ENCODE measurements around the gene TCEANC.
"Not testable (repeated sequence)": the region's sequence is repeated elsewhere in the genome, so short reads cannot be mapped to it uniquely, and the experiment has no call there.

Gene TCEANC

GRCh38 chrX:13670197-13670596 lies 17.3 kb downstream of the TCEANC start:
- Histone ChIP-seq H3K36me3 (no peaks in the 10 kb centered on the region), H3K4me3 (ENCODE audit: low read depth, low read length) (no peak overlapping the region), H3K27me3 (ENCODE audit: insufficient read depth, low read depth, severe bottlenecking) (no peaks in the 10 kb centered on the region), H3K27ac (no peak overlapping the region), H3K9me3 (ENCODE audit: severe bottlenecking) (no peaks in the 10 kb centered on the region)
- no peak for DNase-seq
- TF ChIP-seq CTCF (IDR thresholded peaks at IDR 0.05; ENCODE audit: low read depth, low read length): no peak

GRCh38 chrX:13673016-13673415 lies 20.1 kb downstream of the TCEANC start:
- Histone ChIP-seq H3K27ac (no peak overlapping the region), H3K4me3 (ENCODE audit: low read depth, low read length) (no peak overlapping the region), H3K36me3 (no peaks in the 10 kb centered on the region), H3K9me3 (ENCODE audit: severe bottlenecking) (no peaks in the 10 kb centered on the region), H3K27me3 (ENCODE audit: insufficient read depth, low read depth, severe bottlenecking) (no peaks in the 10 kb centered on the region)
- no peak for DNase-seq
- TF ChIP-seq CTCF (IDR thresholded peaks at IDR 0.05; ENCODE audit: low read depth, low read length): no peak

GRCh38 chrX:13676885-13677284 lies 23.9 kb downstream of the TCEANC start:
- Histone ChIP-seq H3K27me3 (ENCODE audit: insufficient read depth, low read depth, severe bottlenecking) (no peaks in the 10 kb centered on the region), H3K36me3 (no peaks in the 10 kb centered on the region), H3K4me3 (ENCODE audit: low read depth, low read length) (no peak overlapping the region), H3K27ac (no peak overlapping the region), H3K9me3 (ENCODE audit: severe bottlenecking) (peaks cover 3% of the 10 kb centered on the region)
- no peak for TF ChIP-seq CTCF (IDR thresholded peaks at IDR 0.05; ENCODE audit: low read depth, low read length)
- DNase-seq: no peak

GRCh38 chrX:13679700-13680099 lies 26.8 kb downstream of the TCEANC start:
- not testable (repeated sequence) for H3K4me3 ChIP-seq (ENCODE audit: low read depth, low read length); DNase-seq; H3K9me3 ChIP-seq (ENCODE audit: severe bottlenecking); H3K36me3 ChIP-seq; H3K27me3 ChIP-seq (ENCODE audit: insufficient read depth, low read depth, severe bottlenecking); H3K27ac ChIP-seq

GRCh38 chrX:13681595-13681994 lies 28.7 kb downstream of the TCEANC start:
- no peak for DNase-seq
- no peak for TF ChIP-seq CTCF (IDR thresholded peaks at IDR 0.05; ENCODE audit: low read depth, low read length)
- Histone ChIP-seq H3K4me3 (ENCODE audit: low read depth, low read length) (no peak overlapping the region), H3K9me3 (ENCODE audit: severe bottlenecking) (peaks cover 3% of the 10 kb centered on the region), H3K27me3 (ENCODE audit: insufficient read depth, low read depth, severe bottlenecking) (no peaks in the 10 kb centered on the region), H3K36me3 (no peaks in the 10 kb centered on the region), H3K27ac (no peak overlapping the region)

- H3K36me3 ChIP-seq: no peaks in the 10 kb centered on the region
- TF ChIP-seq CTCF (IDR thresholded peaks at IDR 0.05; ENCODE audit: low read depth, low read length): no peak
- no peaks in the 10 kb centered on the region for H3K9me3 ChIP-seq (ENCODE audit: severe bottlenecking)
Observed at GRCh38 chrX:13684361-13684760, 31.4 kb downstream of the TCEANC start.

More at GRCh38 chrX:13684361-13684760, 31.4 kb downstream of the TCEANC start:
- no peak for DNase-seq
- no peak overlapping the region for H3K27ac ChIP-seq
- no peak overlapping the region for H3K4me3 ChIP-seq (ENCODE audit: low read depth, low read length)
- H3K27me3 ChIP-seq (ENCODE audit: insufficient read depth, low read depth, severe bottlenecking): no peaks in the 10 kb centered on the region

Data from WERI-Rb-1 (cell line).